T-cell (primary cell): ENCODE data around the gene SLIT3. TPM values are rescaled to one million over a fixed set of nuclear protein-coding genes. Genes with fewer than 3 reads are reported as not detected.

ENCODE experiments used
- ATAC-seq, 4 experiments: fragments of 200-7000 bp in 3 of 4; fragments of 150-1000 bp in 1 of 4; cut with Tn5 transposase; replicated peaks in 1 of 4; 1 replicate in 3 of 4; 2 replicates in 1 of 4; pipeline ENCODE4 v1.10.0; 2021; ENCODE audit warnings: moderate library complexity in 3 of 4, mild to moderate bottlenecking in 2 of 4, moderate number of reproducible peaks in 1 of 4
- CTCF ChIA-PET, 2 donors: fragments of 300-600 bp; sonication (Branson Sonifier 250); formaldehyde crosslinking; loops; one replicate each; lab custom pipeline; 2022; ENCODE audit warnings: antibody characterized with exemption in 2 of 2; lab: Charles Lee
- POLR2A ChIA-PET, 2 donors: fragments of 300-600 bp; sonication (Branson Sonifier 250); formaldehyde crosslinking; loops; one replicate each; lab custom pipeline; 2022; ENCODE audit warnings: antibody characterized with exemption in 2 of 2; lab: Charles Lee
- DNase-seq, 35 experiments: peaks; one replicate each; pipeline versions ENCODE4 v3.0.0 to v3.0.0-alpha.2; 2013 to 2023
- H3K27ac ChIP-seq: one replicate; pipeline ENCODE4 v1.5.1; 2013; ENCODE audit warnings: low read length
- H3K27me3 ChIP-seq, 2 experiments: replicated peaks in 1 of 2; 1 replicate in 1 of 2; 2 replicates in 1 of 2; pipeline versions ENCODE4 v1.6.1 to v1.7.0; 2013; ENCODE audit warnings: low read length in 1 of 2, mixed read lengths in 1 of 2; ENCODE audit not compliant: control insufficient read depth in 2 of 2, insufficient read depth in 2 of 2; ENCODE audit errors: extremely low read depth in 1 of 2
- H3K36me3 ChIP-seq, 2 donors: 1 replicate in 1 of 2; 2 replicates in 1 of 2; pipeline versions ENCODE4 v1.6.1 to v1.7.0; 2013; ENCODE audit warnings: low read length in 1 of 2; ENCODE audit not compliant: control insufficient read depth in 2 of 2, insufficient read depth in 1 of 2; ENCODE audit errors: extremely low read depth in 1 of 2
- H3K4me1 ChIP-seq, 2 experiments: 1 replicate in 1 of 2; 2 replicates in 1 of 2; pipeline versions ENCODE4 v1.6.1 to v1.7.0; 2013; ENCODE audit warnings: low read length in 2 of 2, mixed read lengths in 1 of 2; ENCODE audit not compliant: insufficient read depth in 2 of 2, control insufficient read depth in 1 of 2; ENCODE audit errors: extremely low read depth in 1 of 2
- H3K4me3 ChIP-seq, 2 donors: 1 replicate in 1 of 2; 2 replicates in 1 of 2; pipeline versions ENCODE4 v1.5.1 to v1.7.0; 2013; ENCODE audit warnings: mild to moderate bottlenecking in 2 of 2, low read length in 1 of 2, moderate library complexity in 1 of 2; ENCODE audit not compliant: control insufficient read depth in 1 of 2; ENCODE audit errors: extremely low read depth in 1 of 2
- H3K9me3 ChIP-seq: 2 replicates; pipeline ENCODE4 v1.7.0; 2013
- H3K27ac Mint-ChIP-seq, 2 donors: one replicate each; pipeline ENCODE4 v1.8.0; 2020 to 2021; ENCODE audit warnings: mild to moderate bottlenecking in 2 of 2, mixed read lengths in 2 of 2
- H3K27me3 Mint-ChIP-seq, 2 donors: one replicate each; pipeline ENCODE4 v1.8.0; 2021 to 2022; ENCODE audit warnings: mixed read lengths in 2 of 2
- H3K36me3 Mint-ChIP-seq: one replicate; pipeline ENCODE4 v1.8.0; 2021; ENCODE audit warnings: mixed read lengths
- H3K4me1 Mint-ChIP-seq, 3 donors: one replicate each; pipeline ENCODE4 v1.8.0; 2020 to 2022; ENCODE audit warnings: mixed read lengths in 3 of 3, mild to moderate bottlenecking in 1 of 3
- H3K4me3 Mint-ChIP-seq, 3 donors: one replicate each; pipeline ENCODE4 v1.8.0; 2020 to 2022; ENCODE audit warnings: mild to moderate bottlenecking in 3 of 3, mixed read lengths in 3 of 3, moderate library complexity in 3 of 3
- H3K9me3 Mint-ChIP-seq, 3 donors: one replicate each; pipeline ENCODE4 v1.8.0; 2020 to 2022; ENCODE audit warnings: mixed read lengths in 3 of 3
- WGBS: methylation state at CpG from one replicate; pipeline ENCODE4 v1.1.5; 2013; ENCODE audit warnings: missing lambda C conversion rate; ENCODE audit not compliant: insufficient coverage; 5-methylcytosine and 5-hydroxymethylcytosine counted together
- total RNA-seq, 35 experiments: library from RNA in 6 of 35; stranded (reverse) in 6 of 35; fragments of 120-200 nt in 1 of 35; gene quantifications; one replicate each; pipeline versions ENCODE4 v1.2.1 to v1.2.4 and lab custom pipeline; 2013 to 2026

The SLIT3 gene
- total RNA-seq, 5 donors from 2014 or later (not counting 1 experiment from before 2014, with no cell fraction given): 0.13 to 0.32 (median 0.13) TPM; not detected in 2

GRCh38 chr5:169185626-169186025 lies 115.3 kb downstream of the SLIT3 start:
- Histone ChIP-seq H3K27ac (no peak overlapping the region), H3K4me3 (no peak overlapping the region), H3K27me3 (no peaks in the 10 kb centered on the region), H3K4me1 (no peaks in the 10 kb centered on the region), H3K9me3 (no peaks in the 10 kb centered on the region), H3K36me3 (no peaks in the 10 kb centered on the region)
- ChIA-PET CTCF (no interaction called here), POLR2A (no interaction called here)
- H3K27ac Mint-ChIP-seq: no peak overlapping the region
- no peaks in the 10 kb centered on the region for H3K27me3 Mint-ChIP-seq
- WGBS: 100% methylated on average over 1 of the region's 3 CpGs
- no peaks in the 10 kb centered on the region for H3K36me3 Mint-ChIP-seq
- H3K9me3 Mint-ChIP-seq: no peaks in the 10 kb centered on the region
- no peaks in the 10 kb centered on the region for H3K4me1 Mint-ChIP-seq
- ATAC-seq (no peak), DNase-seq (no peak)
- no peak overlapping the region for H3K4me3 Mint-ChIP-seq

GRCh38 chr5:169183576-169183975 lies 117.4 kb downstream of the SLIT3 start:
- H3K36me3 ChIP-seq: no peaks in the 10 kb centered on the region
- H3K27ac Mint-ChIP-seq: no peak overlapping the region
- H3K27ac ChIP-seq: no peak overlapping the region
- H3K36me3 Mint-ChIP-seq: no peaks in the 10 kb centered on the region
- ATAC-seq (no peak), DNase-seq (no peak)
- no peaks in the 10 kb centered on the region for H3K9me3 ChIP-seq
- ChIA-PET CTCF (no interaction called here), POLR2A (no interaction called here)
- H3K9me3 Mint-ChIP-seq: no peaks in the 10 kb centered on the region
- no peak overlapping the region for H3K4me3 ChIP-seq
- no peak overlapping the region for H3K4me3 Mint-ChIP-seq
- no peaks in the 10 kb centered on the region for H3K4me1 ChIP-seq
- H3K4me1 Mint-ChIP-seq: no peaks in the 10 kb centered on the region
- H3K27me3 Mint-ChIP-seq: no peaks in the 10 kb centered on the region
- H3K27me3 ChIP-seq: no peaks in the 10 kb centered on the region

- Histone ChIP-seq H3K36me3 (no peaks in the 10 kb centered on the region), H3K27ac (no peak overlapping the region), H3K4me1 (no peaks in the 10 kb centered on the region), H3K4me3 (no peak overlapping the region), H3K9me3 (no peaks in the 10 kb centered on the region), H3K27me3 (no peaks in the 10 kb centered on the region)
- no peak overlapping the region for H3K27ac Mint-ChIP-seq
- no peaks in the 10 kb centered on the region for H3K36me3 Mint-ChIP-seq
- DNase-seq (no peak), ATAC-seq (no peak)
- H3K9me3 Mint-ChIP-seq: no peaks in the 10 kb centered on the region
- ChIA-PET POLR2A (no interaction called here), CTCF (no interaction called here)
- WGBS: no CpG with 5 or more reads among the region's 4 CpGs
- H3K4me1 Mint-ChIP-seq: no peaks in the 10 kb centered on the region
- H3K4me3 Mint-ChIP-seq: no peak overlapping the region
- no peaks in the 10 kb centered on the region for H3K27me3 Mint-ChIP-seq
Measured at GRCh38 chr5:169182797-169183196, 118.1 kb downstream of the SLIT3 start.

- ATAC-seq (no peak), DNase-seq (no peak)
- H3K27me3 Mint-ChIP-seq: no peaks in the 10 kb centered on the region
- no peaks in the 10 kb centered on the region for H3K36me3 Mint-ChIP-seq
- Histone ChIP-seq H3K27ac (no peak overlapping the region), H3K4me3 (no peak overlapping the region), H3K36me3 (no peaks in the 10 kb centered on the region), H3K4me1 (no peaks in the 10 kb centered on the region), H3K27me3 (no peaks in the 10 kb centered on the region), H3K9me3 (no peaks in the 10 kb centered on the region)
- H3K27ac Mint-ChIP-seq: no peak overlapping the region
- H3K4me1 Mint-ChIP-seq: no peaks in the 10 kb centered on the region
- CTCF ChIA-PET: no interaction called here
- WGBS: 74% methylated on average over 3 of the region's 8 CpGs
- POLR2A ChIA-PET: no interaction called here
- H3K9me3 Mint-ChIP-seq: no peaks in the 10 kb centered on the region
- no peak overlapping the region for H3K4me3 Mint-ChIP-seq
Measured at GRCh38 chr5:169181814-169182213, 119.1 kb downstream of the SLIT3 start.

- H3K36me3 Mint-ChIP-seq: no peaks in the 10 kb centered on the region
- H3K27ac Mint-ChIP-seq: no peak overlapping the region
Measured at GRCh38 chr5:169178754-169179153, 122.2 kb downstream of the SLIT3 start.

GRCh38 chr5:169178274-169178673 lies 122.7 kb downstream of the SLIT3 start:
- POLR2A ChIA-PET: no interaction called here
- no peak overlapping the region for H3K4me3 Mint-ChIP-seq
- no peak overlapping the region for H3K27ac Mint-ChIP-seq
- CTCF ChIA-PET: no interaction called here
- no peaks in the 10 kb centered on the region for H3K36me3 Mint-ChIP-seq
- DNase-seq: no peak
- no peaks in the 10 kb centered on the region for H3K9me3 Mint-ChIP-seq
- no peaks in the 10 kb centered on the region for H3K4me1 Mint-ChIP-seq
- peaks cover 0 to under 1% of the 10 kb centered on the region in 2 donors for H3K27me3 Mint-ChIP-seq
- no peaks in the 10 kb centered on the region for H3K36me3 ChIP-seq
- H3K27ac ChIP-seq: no peak overlapping the region
- no peaks in the 10 kb centered on the region for H3K9me3 ChIP-seq
- H3K4me3 ChIP-seq: no peak overlapping the region
- H3K27me3 ChIP-seq: no peaks in the 10 kb centered on the region
- no peak for ATAC-seq
- H3K4me1 ChIP-seq: no peaks in the 10 kb centered on the region
- 90% methylated on average over 5 of the region's 5 CpGs for WGBS

More at GRCh38 chr5:169178754-169179153, 122.2 kb downstream of the SLIT3 start:
- ATAC-seq (no peak), DNase-seq (no peak)
- H3K4me3 Mint-ChIP-seq: no peak overlapping the region
- WGBS: 63% methylated on average over 2 of the region's 3 CpGs
- no peaks in the 10 kb centered on the region for H3K36me3 ChIP-seq
- CTCF ChIA-PET: no interaction called here
- H3K9me3 Mint-ChIP-seq: no peaks in the 10 kb centered on the region
- H3K27me3 Mint-ChIP-seq: no peaks in the 10 kb centered on the region
- no peak overlapping the region for H3K27ac ChIP-seq
- H3K4me1 ChIP-seq: no peaks in the 10 kb centered on the region
- no peaks in the 10 kb centered on the region for H3K9me3 ChIP-seq
- POLR2A ChIA-PET: no interaction called here
- no peak overlapping the region for H3K4me3 ChIP-seq
- H3K4me1 Mint-ChIP-seq: no peaks in the 10 kb centered on the region
- H3K27me3 ChIP-seq: no peaks in the 10 kb centered on the region
